Spleen (tissue), 7 donors: ENCODE measurements around the gene SMLR1.

ENCODE experiments used
- POLR2A ChIP-seq, 3 donors: fragments of 450-650 bp; IDR thresholded peaks; one replicate each; pipeline ENCODE4 v1.5.1; 2017; ENCODE audit warnings: antibody characterized with exemption in 3 of 3, mild to moderate bottlenecking in 1 of 3
- POLR2AphosphoS5 ChIP-seq, 3 donors: sonication (generic); formaldehyde crosslinking; IDR thresholded peaks; one replicate each; pipeline ENCODE4 v1.5.1; 2017; ENCODE audit warnings: antibody characterized with exemption in 3 of 3
- TF ChIP-seq, protein P1 (sequence below), 11 experiments: fragments of 200-600 bp in 7 of 11; fragments of 450-650 bp in 4 of 11; sonication (generic) in 4 of 11; IDR thresholded peaks in 8 of 11; conservative IDR thresholded peaks in 3 of 11; 1 replicate in 7 of 11; 2 replicates in 4 of 11; pipeline versions ENCODE4 v1.4.0 to v1.8.0; 2016 to 2021; ENCODE audit warnings: antibody characterized with exemption in 11 of 11, inconsistent platforms in 4 of 11, mild to moderate bottlenecking in 1 of 11
- donor health status: DM: no; HTN: no; CAD: no; lungs with moderate emphysema.
- donor health status: DM: no; HTN: no; CAD: no.
- donor health status: DM: no; HTN: no; CAD: no.

DNA sequence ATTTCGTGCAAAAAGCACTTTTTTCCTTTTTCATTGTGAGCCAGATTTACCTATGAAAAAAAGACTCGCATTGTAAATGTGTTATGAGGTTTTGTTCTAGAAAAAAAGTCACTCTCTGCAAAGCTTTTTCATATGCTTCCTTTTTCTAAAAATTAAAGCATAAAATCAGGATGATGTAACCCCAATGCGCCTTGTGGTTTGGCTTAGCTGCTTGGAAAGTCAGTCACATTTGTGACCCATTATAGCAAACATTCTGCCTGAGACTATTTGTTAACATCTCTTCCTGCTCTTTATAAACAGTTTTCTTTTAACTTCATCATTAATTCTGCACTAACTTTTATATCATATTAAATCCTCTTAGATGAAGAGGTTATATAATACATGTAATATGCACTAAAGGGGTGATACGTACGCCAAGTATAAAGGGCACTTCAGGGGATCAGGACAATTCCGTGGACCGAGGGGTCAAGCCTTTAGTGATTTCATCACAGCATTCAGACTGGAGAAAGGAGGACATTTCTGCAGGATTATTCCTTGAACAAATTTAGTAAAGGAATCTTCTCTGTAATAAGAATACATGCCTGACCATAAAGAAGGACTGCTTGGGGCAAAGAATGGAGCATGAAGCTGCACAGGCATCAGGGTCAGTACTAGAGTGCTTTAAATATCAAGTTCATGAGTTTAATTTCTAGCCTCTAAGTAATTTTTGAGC lies 48.1 kb upstream of the SMLR1 start:
- TF ChIP-seq, protein P1, sequence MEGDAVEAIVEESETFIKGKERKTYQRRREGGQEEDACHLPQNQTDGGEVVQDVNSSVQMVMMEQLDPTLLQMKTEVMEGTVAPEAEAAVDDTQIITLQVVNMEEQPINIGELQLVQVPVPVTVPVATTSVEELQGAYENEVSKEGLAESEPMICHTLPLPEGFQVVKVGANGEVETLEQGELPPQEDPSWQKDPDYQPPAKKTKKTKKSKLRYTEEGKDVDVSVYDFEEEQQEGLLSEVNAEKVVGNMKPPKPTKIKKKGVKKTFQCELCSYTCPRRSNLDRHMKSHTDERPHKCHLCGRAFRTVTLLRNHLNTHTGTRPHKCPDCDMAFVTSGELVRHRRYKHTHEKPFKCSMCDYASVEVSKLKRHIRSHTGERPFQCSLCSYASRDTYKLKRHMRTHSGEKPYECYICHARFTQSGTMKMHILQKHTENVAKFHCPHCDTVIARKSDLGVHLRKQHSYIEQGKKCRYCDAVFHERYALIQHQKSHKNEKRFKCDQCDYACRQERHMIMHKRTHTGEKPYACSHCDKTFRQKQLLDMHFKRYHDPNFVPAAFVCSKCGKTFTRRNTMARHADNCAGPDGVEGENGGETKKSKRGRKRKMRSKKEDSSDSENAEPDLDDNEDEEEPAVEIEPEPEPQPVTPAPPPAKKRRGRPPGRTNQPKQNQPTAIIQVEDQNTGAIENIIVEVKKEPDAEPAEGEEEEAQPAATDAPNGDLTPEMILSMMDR (IDR thresholded peaks at IDR 0.05 in 8 of 11, conservative IDR thresholded peaks at IDR 0.05 in 3 of 11): no peak
- TF ChIP-seq POLR2AphosphoS5 (IDR thresholded peaks at IDR 0.05): no peak
- TF ChIP-seq POLR2A (IDR thresholded peaks at IDR 0.05): no peak
